WERI-Rb-1 (cell line): ENCODE data around the gene TMEM51.
A peak's percentile ranks its signal among the peaks of the same experiment; 100 is the strongest.

ENCODE experiments used
- DNase-seq: peaks from one replicate; pipeline ENCODE4 v3.0.0-alpha.2; 2020
- H3K27ac ChIP-seq: fragments of 250-450 bp; sonication (Bioruptor Pico); 2 replicates; pipeline ENCODE4 v1.5.1; 2020; ENCODE audit warnings: mild to moderate bottlenecking, moderate library complexity
- H3K27me3 ChIP-seq: fragments of 250-450 bp; sonication (Bioruptor Pico); 2 replicates; pipeline ENCODE4 v1.5.1; 2021; ENCODE audit warnings: mild to moderate bottlenecking, low read depth, moderate library complexity; ENCODE audit not compliant: insufficient read depth, severe bottlenecking
- H3K36me3 ChIP-seq: fragments of 250-450 bp; sonication (Bioruptor Pico); 2 replicates; pipeline ENCODE4 v1.5.1; 2020; ENCODE audit warnings: mild to moderate bottlenecking, moderate library complexity
- H3K4me3 ChIP-seq: 2 replicates; pipeline ENCODE4 v1.5.1; 2011; ENCODE audit warnings: low read depth, mild to moderate bottlenecking, control low read depth, low read length
- H3K9me3 ChIP-seq: fragments of 250-450 bp; sonication (Bioruptor Pico); 2 replicates; pipeline ENCODE4 v1.5.1; 2021; ENCODE audit warnings: mild to moderate bottlenecking, moderate library complexity; ENCODE audit not compliant: severe bottlenecking
- TF ChIP-seq, protein P1 (sequence below): IDR thresholded peaks from 2 replicates; pipeline ENCODE4 v1.5.1; 2011; ENCODE audit warnings: low read depth, mild to moderate bottlenecking, control low read depth, inconsistent platforms, low read length

Gene TMEM51

DNA sequence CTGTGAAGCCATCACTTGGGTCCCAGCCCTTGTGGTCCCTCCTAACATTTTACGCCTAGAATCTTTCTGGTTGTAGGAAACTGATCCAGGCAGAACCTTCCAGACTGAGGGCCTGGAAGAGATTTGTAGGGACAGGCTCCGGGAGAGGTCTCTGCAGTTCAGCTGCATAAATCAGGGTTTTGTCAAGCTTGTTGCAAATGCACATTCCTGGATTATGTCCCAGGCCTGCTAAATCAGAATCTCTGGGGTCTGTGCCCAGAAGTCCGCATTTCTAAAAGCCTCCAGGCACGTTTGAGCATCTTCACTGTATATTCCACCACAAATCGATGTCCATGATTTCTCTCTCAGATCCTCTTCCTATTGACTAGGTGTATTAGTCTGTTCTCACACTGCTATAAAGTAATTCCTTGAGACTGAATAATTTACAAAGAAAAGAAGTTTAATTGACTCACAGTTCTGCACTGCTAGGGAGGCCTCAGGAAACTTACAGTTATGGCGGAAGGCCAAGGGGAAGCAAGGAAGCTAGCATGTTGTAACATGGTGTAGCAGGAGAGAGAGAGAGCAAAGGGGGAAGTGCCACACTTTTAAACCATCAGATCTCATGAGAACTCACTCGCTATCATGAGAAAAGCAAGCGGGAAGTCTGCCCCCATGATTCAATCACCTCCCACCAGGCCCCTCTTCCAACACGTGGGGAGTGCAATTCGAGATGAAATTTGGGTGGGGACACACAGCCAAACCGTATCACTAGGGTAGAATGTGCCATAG, 92.2 kb downstream of the TMEM51 start:
- no peaks in the 10 kb centered on the region for H3K9me3 ChIP-seq
- TF ChIP-seq, protein P1, sequence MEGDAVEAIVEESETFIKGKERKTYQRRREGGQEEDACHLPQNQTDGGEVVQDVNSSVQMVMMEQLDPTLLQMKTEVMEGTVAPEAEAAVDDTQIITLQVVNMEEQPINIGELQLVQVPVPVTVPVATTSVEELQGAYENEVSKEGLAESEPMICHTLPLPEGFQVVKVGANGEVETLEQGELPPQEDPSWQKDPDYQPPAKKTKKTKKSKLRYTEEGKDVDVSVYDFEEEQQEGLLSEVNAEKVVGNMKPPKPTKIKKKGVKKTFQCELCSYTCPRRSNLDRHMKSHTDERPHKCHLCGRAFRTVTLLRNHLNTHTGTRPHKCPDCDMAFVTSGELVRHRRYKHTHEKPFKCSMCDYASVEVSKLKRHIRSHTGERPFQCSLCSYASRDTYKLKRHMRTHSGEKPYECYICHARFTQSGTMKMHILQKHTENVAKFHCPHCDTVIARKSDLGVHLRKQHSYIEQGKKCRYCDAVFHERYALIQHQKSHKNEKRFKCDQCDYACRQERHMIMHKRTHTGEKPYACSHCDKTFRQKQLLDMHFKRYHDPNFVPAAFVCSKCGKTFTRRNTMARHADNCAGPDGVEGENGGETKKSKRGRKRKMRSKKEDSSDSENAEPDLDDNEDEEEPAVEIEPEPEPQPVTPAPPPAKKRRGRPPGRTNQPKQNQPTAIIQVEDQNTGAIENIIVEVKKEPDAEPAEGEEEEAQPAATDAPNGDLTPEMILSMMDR = no peak
- no peaks in the 10 kb centered on the region for H3K36me3 ChIP-seq
- H3K4me3 ChIP-seq = no peak overlapping the region
- H3K27ac ChIP-seq = no peak overlapping the region
- H3K27me3 ChIP-seq = peaks cover 4% of the 10 kb centered on the region
- no peak for DNase-seq

DNA sequence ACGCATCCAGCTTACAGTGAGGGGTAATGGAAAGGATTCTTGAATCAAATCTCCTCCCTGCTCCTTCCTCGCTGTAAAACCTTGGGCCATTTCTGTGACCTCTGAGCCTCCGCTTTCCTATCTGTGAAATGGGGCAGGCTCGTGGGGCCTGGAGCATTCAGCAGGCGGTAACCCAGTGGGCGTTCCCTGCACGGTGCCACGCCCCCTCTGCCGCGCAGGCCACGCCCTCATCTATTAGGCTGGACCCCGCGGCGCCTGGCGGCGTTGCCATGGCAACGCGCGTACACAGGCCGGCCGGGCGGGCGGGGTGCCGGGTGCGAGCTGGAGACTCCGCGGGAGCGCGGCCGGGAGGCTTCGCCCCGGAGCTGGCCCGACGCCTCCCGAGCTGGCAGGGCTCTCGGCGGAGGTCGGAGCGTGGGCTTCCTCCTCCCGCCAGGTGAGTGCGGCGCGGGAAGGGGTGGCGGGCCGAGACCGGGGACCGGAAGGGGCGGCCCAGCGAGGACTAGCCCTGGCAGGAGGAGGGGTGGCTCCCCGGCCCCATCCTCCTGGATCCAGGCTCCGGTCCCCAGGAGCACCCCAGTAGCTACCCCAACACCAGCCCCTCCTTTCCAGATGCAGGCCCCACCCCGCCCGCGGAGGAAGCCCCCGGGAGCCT, 93.5 kb downstream of the TMEM51 start, which contains the start of gene FHAD1:
Gene FHAD1 (plus strand): TSS at position 264 of the 655 bp plus-strand sequence. CDS start 4,562 bp downstream, outside the sequence.
- H3K27me3 ChIP-seq = peaks cover 4% of the 10 kb centered on the region
- TF ChIP-seq, protein P1 = no peak
- peak; percentile 67 for DNase-seq
- H3K9me3 ChIP-seq = no peaks in the 10 kb centered on the region
- peak within 1 kb of the TSS; percentile 46 for H3K4me3 ChIP-seq
- no peaks in the 10 kb centered on the region for H3K36me3 ChIP-seq
- H3K27ac ChIP-seq = no peak within 1 kb of the TSS

DNA sequence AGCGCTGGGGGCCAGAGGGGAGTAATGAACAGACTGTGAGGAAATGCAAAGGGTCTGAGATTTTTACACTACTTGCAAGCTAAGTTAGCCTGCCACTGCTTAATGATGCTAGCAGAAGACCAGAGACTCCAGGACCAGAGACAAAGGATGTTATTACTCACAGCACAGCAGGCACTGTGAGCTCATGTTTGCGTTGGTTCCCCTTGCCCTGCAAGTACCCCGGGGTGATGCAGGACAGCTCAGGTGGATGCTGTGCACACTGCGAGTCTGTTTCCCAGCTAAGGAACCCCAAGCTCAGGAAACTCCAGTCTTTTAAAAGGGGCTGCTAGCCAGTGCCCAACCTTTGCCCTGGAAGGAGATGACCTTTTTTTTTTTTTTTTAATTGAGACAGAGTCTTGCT, 94.7 kb downstream of the TMEM51 start:
- H3K36me3 ChIP-seq = no peaks in the 10 kb centered on the region
- peaks cover 5% of the 10 kb centered on the region for H3K9me3 ChIP-seq
- DNase-seq = no peak
- peaks cover 4% of the 10 kb centered on the region for H3K27me3 ChIP-seq
- no peak overlapping the region for H3K4me3 ChIP-seq
- no peak overlapping the region for H3K27ac ChIP-seq
- TF ChIP-seq, protein P1 = no peak

DNA sequence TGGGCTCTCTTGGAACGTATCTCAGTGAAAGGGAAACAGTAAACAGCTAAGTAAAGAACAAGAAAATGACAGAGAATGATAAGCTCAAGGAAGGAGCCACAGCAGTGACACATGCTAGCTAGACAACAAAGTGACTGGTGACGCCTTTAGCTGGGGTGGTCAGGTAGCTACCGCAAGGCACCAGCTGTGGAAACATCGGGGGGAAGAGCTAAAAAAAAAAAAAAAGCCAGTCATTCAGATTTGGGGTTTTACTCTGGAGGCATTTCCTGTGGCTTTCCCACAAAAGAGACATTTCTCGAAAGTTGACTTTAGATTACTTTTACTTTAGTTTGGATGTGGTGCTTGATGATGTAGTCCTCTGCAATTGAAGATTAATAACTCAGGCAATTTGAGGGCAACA, 95.5 kb downstream of the TMEM51 start:
- Histone ChIP-seq H3K27ac (no peak overlapping the region), H3K27me3 (peaks cover 4% of the 10 kb centered on the region), H3K4me3 (no peak overlapping the region), H3K36me3 (no peaks in the 10 kb centered on the region), H3K9me3 (peaks cover 5% of the 10 kb centered on the region)
- no peak for DNase-seq
- TF ChIP-seq, protein P1 = no peak

DNA sequence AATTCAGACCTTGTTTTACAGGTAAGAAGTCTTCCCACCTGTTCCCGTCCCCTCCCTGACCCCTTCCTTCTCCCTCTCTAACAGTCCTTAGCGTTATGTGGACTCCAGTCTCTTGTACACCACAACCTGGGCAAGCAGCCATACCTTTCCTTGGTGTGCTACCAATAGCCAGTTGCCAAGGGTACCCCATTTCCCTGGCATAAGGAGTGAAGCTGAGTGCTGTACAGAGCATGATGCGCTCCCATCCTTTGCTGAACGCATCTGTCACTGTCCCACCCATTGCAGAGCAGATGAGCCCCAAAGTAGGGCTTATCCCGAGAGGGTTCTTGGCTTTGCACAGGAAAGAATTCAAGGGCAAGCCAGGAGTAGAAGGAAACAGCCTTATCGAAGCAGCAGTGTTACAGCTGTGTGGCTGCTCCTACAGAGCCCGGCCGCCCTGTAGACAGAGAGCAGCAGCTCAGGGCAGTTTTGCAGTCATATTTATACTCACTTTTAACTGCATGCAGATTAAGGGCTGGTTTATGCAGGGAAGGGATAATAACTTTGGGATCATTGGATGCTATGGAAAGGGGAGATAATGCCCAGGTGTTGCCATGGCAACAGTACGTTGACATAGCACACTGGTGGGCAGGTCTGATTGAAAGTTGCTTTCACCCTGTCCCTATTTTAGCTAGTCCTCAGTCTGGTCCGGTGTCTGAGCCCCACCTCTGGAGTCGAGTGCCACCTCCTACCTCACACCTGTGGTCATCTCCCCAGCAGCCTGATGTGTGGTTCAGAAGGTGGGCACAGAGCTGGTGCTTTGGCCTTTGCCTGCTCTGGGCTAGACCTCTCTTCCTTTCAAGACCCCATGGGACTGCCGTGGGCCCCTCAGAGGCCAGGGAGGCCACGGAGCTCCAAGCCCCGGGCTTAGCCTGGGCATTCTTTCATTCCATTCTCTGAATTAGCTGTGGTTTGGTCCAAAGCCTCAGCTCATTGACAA, 98.6 kb downstream of the TMEM51 start:
- no peak overlapping the region for H3K4me3 ChIP-seq
- peaks cover 5% of the 10 kb centered on the region for H3K9me3 ChIP-seq
- no peaks in the 10 kb centered on the region for H3K27me3 ChIP-seq
- TF ChIP-seq, protein P1 = no peak
- H3K27ac ChIP-seq = no peak overlapping the region
- DNase-seq = no peak
- H3K36me3 ChIP-seq = no peaks in the 10 kb centered on the region
